C4-2B (cell line): ENCODE measurements around the gene PTAFR.

Source experiments
- CTCF ChIP-seq: fragments of 450-650 bp; conservative IDR thresholded peaks from 2 replicates; pipeline ENCODE4 v1.5.1; 2017; ENCODE audit warnings: mild to moderate bottlenecking
- ZFX ChIP-seq: fragments of 450-650 bp; IDR thresholded peaks from 2 replicates; pipeline ENCODE4 v1.6.1; 2017

- TF ChIP-seq CTCF = no peak
- no peak for TF ChIP-seq ZFX
Measured at GRCh38 chr1:28170001-28170596, 6.4 kb downstream of the PTAFR start.
